WTC11 (cell line): ENCODE results near the gene TP73. TPM values are rescaled to one million over a fixed set of nuclear protein-coding genes. Genes with fewer than 3 reads are reported as not detected.

Source experiments
- ATAC-seq: fragments of 200-7000 bp; cut with Tn5 transposase; 2 replicates; pipeline ENCODE4 v1.10.0; 2021; ENCODE audit warnings: mild to moderate bottlenecking, moderate library complexity
- CTCF ChIA-PET: fragments of 300-600 bp; sonication (Branson Sonifier 250); formaldehyde crosslinking; loops from one replicate; lab custom pipeline; 2021; ENCODE audit warnings: antibody characterized with exemption; lab: Charles Lee
- POLR2A ChIA-PET: fragments of 350-600 bp; sonication (Branson Sonifier 250); formaldehyde crosslinking; loops from one replicate; lab custom pipeline; 2021; ENCODE audit warnings: antibody characterized with exemption; lab: Charles Lee
- DNase-seq: peaks from one replicate; pipeline ENCODE4 v3.0.0; 2021; ENCODE audit warnings: low spot score
- H3K27ac Mint-ChIP-seq: 2 replicates; pipeline ENCODE4 v1.8.0; 2021; ENCODE audit warnings: mixed read lengths
- H3K27me3 Mint-ChIP-seq: 2 replicates; pipeline ENCODE4 v1.8.0; 2021; ENCODE audit warnings: low read depth, mild to moderate bottlenecking, moderate library complexity, mixed read lengths
- H3K36me3 Mint-ChIP-seq: 2 replicates; pipeline ENCODE4 v1.8.0; 2021; ENCODE audit warnings: mixed read lengths
- H3K4me1 Mint-ChIP-seq: 2 replicates; pipeline ENCODE4 v1.8.0; 2022; ENCODE audit warnings: mixed read lengths
- H3K4me3 Mint-ChIP-seq: 2 replicates; pipeline ENCODE4 v1.8.0; 2021; ENCODE audit warnings: mild to moderate bottlenecking, moderate library complexity, mixed read lengths
- H3K9me3 Mint-ChIP-seq: 2 replicates; pipeline ENCODE4 v1.8.0; 2021; ENCODE audit warnings: mixed read lengths
- OVOL2 ChIP-seq: fragments of 250-450 bp; sonication (Bioruptor Pico); IDR thresholded peaks from 2 replicates; pipeline ENCODE4 v1.9.0; 2021; ENCODE audit warnings: mild to moderate bottlenecking, borderline replicate concordance
- ZNF232 ChIP-seq: sonication (generic); formaldehyde crosslinking; IDR thresholded peaks from 2 replicates; pipeline ENCODE4 v1.8.0; 2022; ENCODE audit warnings: mild to moderate bottlenecking, missing genetic modification reagents
- total RNA-seq: library from RNA; stranded (reverse); gene quantifications from 3 replicates; pipeline ENCODE4 v1.2.3, GENCODE V29; 2021
- TF ChIP-seq, protein P1 (sequence below): sonication (generic); formaldehyde crosslinking; IDR thresholded peaks from 2 replicates; pipeline ENCODE4 v1.8.0; 2023; ENCODE audit warnings: mild to moderate bottlenecking, missing genetic modification reagents
- TF ChIP-seq, protein P2 (sequence below): sonication (generic); formaldehyde crosslinking; IDR thresholded peaks from 2 replicates; pipeline ENCODE4 v1.8.1; 2023; ENCODE audit warnings: mild to moderate bottlenecking, missing genetic modification reagents
- TF ChIP-seq, protein P3 (sequence below): fragments of 200-600 bp; IDR thresholded peaks from 2 replicates; pipeline ENCODE4 v1.8.0; 2022; ENCODE audit warnings: antibody characterized with exemption
- TF ChIP-seq, protein P4 (sequence below): fragments of 250-450 bp; sonication (Bioruptor Pico); IDR thresholded peaks from 2 replicates; pipeline ENCODE4 v1.9.0; 2021; ENCODE audit warnings: moderate library complexity, mild to moderate bottlenecking, inconsistent platforms, borderline replicate concordance
- TF ChIP-seq, protein P5 (sequence below): sonication (generic); formaldehyde crosslinking; IDR thresholded peaks from 2 replicates; pipeline ENCODE4 v1.8.1; 2022; ENCODE audit warnings: mild to moderate bottlenecking, moderate library complexity, missing genetic modification reagents
- TF ChIP-seq, protein P6 (sequence below): sonication (generic); formaldehyde crosslinking; IDR thresholded peaks from 2 replicates; pipeline ENCODE4 v1.8.1; 2022; ENCODE audit warnings: low read depth, mild to moderate bottlenecking, moderate library complexity, missing genetic modification reagents, borderline replicate concordance
- TF ChIP-seq, protein P7 (sequence below): sonication (generic); formaldehyde crosslinking; IDR thresholded peaks from 2 replicates; pipeline ENCODE4 v1.8.1; 2023; ENCODE audit warnings: mild to moderate bottlenecking, missing genetic modification reagents

Gene TP73
- total RNA-seq, 1 experiment from 2014 or later: 5.7 TPM

DNA sequence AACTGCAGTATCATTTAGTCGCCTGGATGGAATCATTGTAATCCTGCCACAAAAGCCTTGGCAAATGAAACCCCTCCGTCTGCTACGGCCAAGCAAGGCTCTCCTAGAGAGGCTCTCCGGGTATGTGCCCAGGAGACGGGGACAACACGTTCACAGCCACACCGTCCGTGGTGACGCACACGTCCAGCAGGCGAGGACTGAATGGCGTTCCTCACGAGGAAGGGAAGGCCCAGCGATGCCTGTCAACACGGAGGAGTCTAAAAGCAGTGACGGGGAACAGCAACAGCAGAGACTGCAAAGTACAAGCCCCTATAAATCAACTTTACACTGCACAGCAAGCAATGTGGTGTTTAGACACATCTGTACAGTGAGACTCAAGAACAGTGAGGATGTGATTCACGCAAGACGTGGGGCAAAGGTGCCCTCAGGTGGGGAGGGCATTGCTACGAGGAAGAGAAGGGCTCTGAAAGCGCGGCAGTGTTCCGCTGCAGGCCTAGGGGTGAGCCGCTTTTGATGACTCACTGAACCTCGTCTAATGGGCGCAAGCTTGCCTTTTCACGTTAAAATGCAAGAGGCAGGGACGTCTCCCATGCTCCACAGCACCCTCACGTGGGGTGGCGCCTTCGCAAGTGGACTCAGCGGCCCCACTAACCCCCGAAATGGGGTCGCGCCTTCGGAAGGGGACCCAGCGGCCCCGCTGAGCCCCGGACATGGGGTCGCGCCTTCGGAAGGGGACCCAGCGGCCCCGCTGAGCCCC, 9.2 kb upstream of the TP73 start (continued):
- TF ChIP-seq, protein P1, sequence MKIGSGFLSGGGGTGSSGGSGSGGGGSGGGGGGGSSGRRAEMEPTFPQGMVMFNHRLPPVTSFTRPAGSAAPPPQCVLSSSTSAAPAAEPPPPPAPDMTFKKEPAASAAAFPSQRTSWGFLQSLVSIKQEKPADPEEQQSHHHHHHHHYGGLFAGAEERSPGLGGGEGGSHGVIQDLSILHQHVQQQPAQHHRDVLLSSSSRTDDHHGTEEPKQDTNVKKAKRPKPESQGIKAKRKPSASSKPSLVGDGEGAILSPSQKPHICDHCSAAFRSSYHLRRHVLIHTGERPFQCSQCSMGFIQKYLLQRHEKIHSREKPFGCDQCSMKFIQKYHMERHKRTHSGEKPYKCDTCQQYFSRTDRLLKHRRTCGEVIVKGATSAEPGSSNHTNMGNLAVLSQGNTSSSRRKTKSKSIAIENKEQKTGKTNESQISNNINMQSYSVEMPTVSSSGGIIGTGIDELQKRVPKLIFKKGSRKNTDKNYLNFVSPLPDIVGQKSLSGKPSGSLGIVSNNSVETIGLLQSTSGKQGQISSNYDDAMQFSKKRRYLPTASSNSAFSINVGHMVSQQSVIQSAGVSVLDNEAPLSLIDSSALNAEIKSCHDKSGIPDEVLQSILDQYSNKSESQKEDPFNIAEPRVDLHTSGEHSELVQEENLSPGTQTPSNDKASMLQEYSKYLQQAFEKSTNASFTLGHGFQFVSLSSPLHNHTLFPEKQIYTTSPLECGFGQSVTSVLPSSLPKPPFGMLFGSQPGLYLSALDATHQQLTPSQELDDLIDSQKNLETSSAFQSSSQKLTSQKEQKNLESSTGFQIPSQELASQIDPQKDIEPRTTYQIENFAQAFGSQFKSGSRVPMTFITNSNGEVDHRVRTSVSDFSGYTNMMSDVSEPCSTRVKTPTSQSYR (CRISPR knock-in tag): no peak
- TF ChIP-seq, protein P2, sequence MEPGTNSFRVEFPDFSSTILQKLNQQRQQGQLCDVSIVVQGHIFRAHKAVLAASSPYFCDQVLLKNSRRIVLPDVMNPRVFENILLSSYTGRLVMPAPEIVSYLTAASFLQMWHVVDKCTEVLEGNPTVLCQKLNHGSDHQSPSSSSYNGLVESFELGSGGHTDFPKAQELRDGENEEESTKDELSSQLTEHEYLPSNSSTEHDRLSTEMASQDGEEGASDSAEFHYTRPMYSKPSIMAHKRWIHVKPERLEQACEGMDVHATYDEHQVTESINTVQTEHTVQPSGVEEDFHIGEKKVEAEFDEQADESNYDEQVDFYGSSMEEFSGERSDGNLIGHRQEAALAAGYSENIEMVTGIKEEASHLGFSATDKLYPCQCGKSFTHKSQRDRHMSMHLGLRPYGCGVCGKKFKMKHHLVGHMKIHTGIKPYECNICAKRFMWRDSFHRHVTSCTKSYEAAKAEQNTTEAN (CRISPR knock-in tag): no peak
- TF ChIP-seq, protein P3, sequence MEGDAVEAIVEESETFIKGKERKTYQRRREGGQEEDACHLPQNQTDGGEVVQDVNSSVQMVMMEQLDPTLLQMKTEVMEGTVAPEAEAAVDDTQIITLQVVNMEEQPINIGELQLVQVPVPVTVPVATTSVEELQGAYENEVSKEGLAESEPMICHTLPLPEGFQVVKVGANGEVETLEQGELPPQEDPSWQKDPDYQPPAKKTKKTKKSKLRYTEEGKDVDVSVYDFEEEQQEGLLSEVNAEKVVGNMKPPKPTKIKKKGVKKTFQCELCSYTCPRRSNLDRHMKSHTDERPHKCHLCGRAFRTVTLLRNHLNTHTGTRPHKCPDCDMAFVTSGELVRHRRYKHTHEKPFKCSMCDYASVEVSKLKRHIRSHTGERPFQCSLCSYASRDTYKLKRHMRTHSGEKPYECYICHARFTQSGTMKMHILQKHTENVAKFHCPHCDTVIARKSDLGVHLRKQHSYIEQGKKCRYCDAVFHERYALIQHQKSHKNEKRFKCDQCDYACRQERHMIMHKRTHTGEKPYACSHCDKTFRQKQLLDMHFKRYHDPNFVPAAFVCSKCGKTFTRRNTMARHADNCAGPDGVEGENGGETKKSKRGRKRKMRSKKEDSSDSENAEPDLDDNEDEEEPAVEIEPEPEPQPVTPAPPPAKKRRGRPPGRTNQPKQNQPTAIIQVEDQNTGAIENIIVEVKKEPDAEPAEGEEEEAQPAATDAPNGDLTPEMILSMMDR: no peak
- TF ChIP-seq OVOL2 (CRISPR knock-in tag): no peak
- TF ChIP-seq, protein P4, sequence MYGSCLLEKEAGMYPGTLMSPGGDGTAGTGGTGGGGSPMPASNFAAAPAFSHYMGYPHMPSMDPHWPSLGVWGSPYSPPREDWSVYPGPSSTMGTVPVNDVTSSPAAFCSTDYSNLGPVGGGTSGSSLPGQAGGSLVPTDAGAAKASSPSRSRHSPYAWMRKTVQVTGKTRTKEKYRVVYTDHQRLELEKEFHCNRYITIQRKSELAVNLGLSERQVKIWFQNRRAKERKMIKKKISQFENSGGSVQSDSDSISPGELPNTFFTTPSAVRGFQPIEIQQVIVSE (CRISPR knock-in tag): no peak

DNA sequence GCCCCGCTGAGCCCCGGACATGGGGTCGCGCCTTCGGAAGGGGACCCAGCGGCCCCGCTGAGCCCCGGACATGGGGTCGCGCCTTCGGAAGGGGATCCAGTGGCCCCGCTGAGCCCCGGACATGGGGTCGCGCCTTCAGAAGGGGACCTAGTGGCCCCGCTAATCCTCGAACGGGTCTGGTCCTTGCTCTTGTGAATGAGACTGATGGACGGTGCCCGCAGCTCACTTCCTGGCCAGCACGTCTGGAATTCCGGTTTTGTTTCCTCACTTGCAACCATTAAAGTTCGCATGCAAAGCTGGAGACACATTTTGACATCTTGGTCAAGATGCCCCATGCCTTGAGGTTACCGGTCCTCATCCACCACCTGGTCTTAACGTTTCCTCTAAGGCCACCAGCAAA, 8.0 kb upstream of the TP73 start:
- Mint-ChIP-seq H3K36me3 (peaks cover 15% of the 10 kb centered on the region), H3K4me3 (no peak overlapping the region), H3K27ac (peak overlapping the region; percentile 18; the same call in 1 of the 2 replicates), H3K4me1 (peaks cover 5% of the 10 kb centered on the region; the same call in 1 of the 2 replicates), H3K27me3 (no peaks in the 10 kb centered on the region), H3K9me3 (no peaks in the 10 kb centered on the region)
- DNase-seq (no peak), ATAC-seq (no peak)
- TF ChIP-seq, protein P5, sequence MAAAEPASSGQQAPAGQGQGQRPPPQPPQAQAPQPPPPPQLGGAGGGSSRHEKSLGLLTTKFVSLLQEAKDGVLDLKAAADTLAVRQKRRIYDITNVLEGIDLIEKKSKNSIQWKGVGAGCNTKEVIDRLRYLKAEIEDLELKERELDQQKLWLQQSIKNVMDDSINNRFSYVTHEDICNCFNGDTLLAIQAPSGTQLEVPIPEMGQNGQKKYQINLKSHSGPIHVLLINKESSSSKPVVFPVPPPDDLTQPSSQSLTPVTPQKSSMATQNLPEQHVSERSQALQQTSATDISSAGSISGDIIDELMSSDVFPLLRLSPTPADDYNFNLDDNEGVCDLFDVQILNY (CRISPR knock-in tag): no peak
- TF ChIP-seq, protein P6, sequence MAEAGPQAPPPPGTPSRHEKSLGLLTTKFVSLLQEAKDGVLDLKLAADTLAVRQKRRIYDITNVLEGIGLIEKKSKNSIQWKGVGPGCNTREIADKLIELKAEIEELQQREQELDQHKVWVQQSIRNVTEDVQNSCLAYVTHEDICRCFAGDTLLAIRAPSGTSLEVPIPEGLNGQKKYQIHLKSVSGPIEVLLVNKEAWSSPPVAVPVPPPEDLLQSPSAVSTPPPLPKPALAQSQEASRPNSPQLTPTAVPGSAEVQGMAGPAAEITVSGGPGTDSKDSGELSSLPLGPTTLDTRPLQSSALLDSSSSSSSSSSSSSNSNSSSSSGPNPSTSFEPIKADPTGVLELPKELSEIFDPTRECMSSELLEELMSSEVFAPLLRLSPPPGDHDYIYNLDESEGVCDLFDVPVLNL (CRISPR knock-in tag): no peak
- TF ChIP-seq ZNF232 (CRISPR knock-in tag): no peak
- ChIA-PET POLR2A (no interaction called here), CTCF (no interaction called here)

DNA sequence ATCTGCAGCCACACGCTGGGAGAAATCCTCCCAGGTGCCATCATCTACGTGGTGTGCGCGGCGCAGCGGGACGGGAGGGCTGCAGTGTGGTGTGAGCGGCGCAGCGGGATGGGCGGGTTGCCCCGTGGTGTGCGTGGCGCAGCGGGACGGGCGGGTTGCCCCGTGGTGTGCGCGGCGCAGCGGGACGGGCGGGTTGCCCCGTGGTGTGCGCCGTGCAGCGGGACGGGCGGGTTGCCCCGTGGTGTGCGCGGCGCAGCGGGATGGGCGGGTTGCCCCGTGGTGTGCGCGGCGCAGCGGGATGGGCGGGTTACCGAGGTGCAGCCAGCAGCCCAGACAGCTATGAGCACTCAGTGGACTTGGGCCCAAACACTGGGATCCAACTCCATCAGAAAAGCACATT, 7.1 kb upstream of the TP73 start:
- DNase-seq: peak; percentile 6
- no peaks in the 10 kb centered on the region for H3K9me3 Mint-ChIP-seq
- CTCF ChIA-PET: interaction anchor here (1.1 kb wide), 1 partner anchor 79 kb away, joined by 3 read pairs; no protein-coding TSS in a partner anchor
- no peak for ATAC-seq
- POLR2A ChIA-PET: no interaction called here
- peaks cover 4% of the 10 kb centered on the region for H3K27me3 Mint-ChIP-seq
- no peak overlapping the region for H3K4me3 Mint-ChIP-seq
- H3K36me3 Mint-ChIP-seq: peaks cover 15% of the 10 kb centered on the region
- H3K4me1 Mint-ChIP-seq: peaks cover 5% of the 10 kb centered on the region; the same call in 1 of the 2 replicates
- TF ChIP-seq, protein P7, sequence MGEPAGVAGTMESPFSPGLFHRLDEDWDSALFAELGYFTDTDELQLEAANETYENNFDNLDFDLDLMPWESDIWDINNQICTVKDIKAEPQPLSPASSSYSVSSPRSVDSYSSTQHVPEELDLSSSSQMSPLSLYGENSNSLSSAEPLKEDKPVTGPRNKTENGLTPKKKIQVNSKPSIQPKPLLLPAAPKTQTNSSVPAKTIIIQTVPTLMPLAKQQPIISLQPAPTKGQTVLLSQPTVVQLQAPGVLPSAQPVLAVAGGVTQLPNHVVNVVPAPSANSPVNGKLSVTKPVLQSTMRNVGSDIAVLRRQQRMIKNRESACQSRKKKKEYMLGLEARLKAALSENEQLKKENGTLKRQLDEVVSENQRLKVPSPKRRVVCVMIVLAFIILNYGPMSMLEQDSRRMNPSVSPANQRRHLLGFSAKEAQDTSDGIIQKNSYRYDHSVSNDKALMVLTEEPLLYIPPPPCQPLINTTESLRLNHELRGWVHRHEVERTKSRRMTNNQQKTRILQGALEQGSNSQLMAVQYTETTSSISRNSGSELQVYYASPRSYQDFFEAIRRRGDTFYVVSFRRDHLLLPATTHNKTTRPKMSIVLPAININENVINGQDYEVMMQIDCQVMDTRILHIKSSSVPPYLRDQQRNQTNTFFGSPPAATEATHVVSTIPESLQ (CRISPR knock-in tag): no peak
- no peak overlapping the region for H3K27ac Mint-ChIP-seq
